K562 (cell line): Measurements from ENCODE around the gene PPT2. TPM values are rescaled to one million over a fixed set of nuclear protein-coding genes. Genes with fewer than 3 reads are reported as not detected.

Experiments used
- ATAC-seq: fragments of 200-7000 bp; cut with Tn5 transposase; 3 replicates; pipeline ENCODE4 v1.9.1; 2020; ENCODE audit warnings: moderate library complexity
- BruUV-seq: library from RNA; stranded (reverse); fragments of 400-500 nt; replicated peaks from 2 replicates; lab custom pipeline; 2021; lab: Mats Ljungman, UMichigan
- CTCF ChIA-PET: fragments of 300-600 bp; formaldehyde crosslinking; extraction: SDS; loops from one replicate; lab custom pipeline; 2021; ENCODE audit warnings: low intra/inter-chr PET ratio; lab: Yijun Ruan, JAX
- POLR2A ChIA-PET: fragments of 300-600, 350-650 bp; sonication (Branson Sonifier 250); formaldehyde crosslinking; extraction: SDS; loops from one replicate; lab custom pipeline; 2021; ENCODE audit warnings: antibody characterized with exemption, inconsistent platforms; lab: Yijun Ruan, JAX
- DNase-seq, 4 experiments: peaks; one replicate each; pipeline versions ENCODE4 v3.0.0 to v3.0.0-alpha.2; 2011 to 2018; ENCODE audit warnings: low spot score in 3 of 4, mixed read lengths in 3 of 4; ENCODE audit errors: extremely low read depth in 1 of 4
- FAIRE-seq: peaks from 2 replicates; lab custom pipeline; 2011; peaks lifted over from hg19 to GRCh38; lab: Jason Lieb, UNC
- H2AFZ ChIP-seq: 2 replicates; pipeline ENCODE4 v1.6.0; 2011; ENCODE audit warnings: low read depth, low read length, control low read depth, inconsistent platforms
- H3K27ac ChIP-seq: fragments of 200-600 bp; 3 replicates; pipeline ENCODE4 v1.8.0; 2011; ENCODE audit warnings: low read depth, mild to moderate bottlenecking, control low read depth, inconsistent platforms, low read length, moderate library complexity, mixed read lengths; ENCODE audit errors: extremely low read depth
- H3K27me3 ChIP-seq, 2 experiments: fragments of 300-600 bp in 1 of 2; 2 replicates in 1 of 2; 3 replicates in 1 of 2; pipeline versions ENCODE4 v1.6.0 to v1.8.0; 2011; ENCODE audit warnings: inconsistent platforms in 2 of 2, low read length in 2 of 2, mild to moderate bottlenecking in 1 of 2, mixed read lengths in 1 of 2, moderate library complexity in 1 of 2; ENCODE audit not compliant: control insufficient read depth in 2 of 2, insufficient read depth in 2 of 2
- H3K36me3 ChIP-seq: fragments of 300-600 bp; 3 replicates; pipeline ENCODE4 v1.8.0; 2011; ENCODE audit warnings: mild to moderate bottlenecking, low read length, inconsistent platforms; ENCODE audit not compliant: control insufficient read depth, insufficient read depth
- H3K4me1 ChIP-seq, 2 experiments: fragments of 200-600 bp in 1 of 2; replicated peaks in 1 of 2; 2 replicates in 1 of 2; 3 replicates in 1 of 2; pipeline versions ENCODE4 v1.5.1 to v1.8.0; 2011; ENCODE audit warnings: inconsistent platforms in 2 of 2, low read length in 2 of 2, mild to moderate bottlenecking in 1 of 2, mixed read lengths in 1 of 2, moderate library complexity in 1 of 2; ENCODE audit not compliant: control insufficient read depth in 2 of 2, insufficient read depth in 2 of 2
- H3K4me2 ChIP-seq: 2 replicates; pipeline ENCODE4 v1.6.1; 2011; ENCODE audit warnings: low read length, control low read depth, inconsistent platforms, mixed read lengths; ENCODE audit not compliant: insufficient read depth
- H3K4me3 ChIP-seq: fragments of 200-600 bp; sonication (generic), shearing (Covaris generic); 2 replicates; pipeline ENCODE4 v1.5.1; 2016; ENCODE audit warnings: control low read depth, inconsistent platforms
- H3K79me2 ChIP-seq: fragments of 200-600 bp; 3 replicates; pipeline ENCODE4 v1.8.0; 2011; ENCODE audit warnings: low read length, inconsistent platforms; ENCODE audit not compliant: control insufficient read depth, insufficient read depth
- H3K9ac ChIP-seq, 2 experiments: 2 replicates each; pipeline versions ENCODE4 v1.6.0 to v1.6.1; 2011; ENCODE audit warnings: low read depth in 2 of 2, low read length in 2 of 2, control low read depth in 1 of 2, inconsistent platforms in 1 of 2, mild to moderate bottlenecking in 1 of 2, mixed read lengths in 1 of 2; ENCODE audit not compliant: insufficient read depth in 1 of 2
- H3K9me1 ChIP-seq: one replicate; pipeline ENCODE4 v1.6.0; 2011; ENCODE audit warnings: inconsistent platforms, mild to moderate bottlenecking, low read length, moderate library complexity; ENCODE audit not compliant: control insufficient read depth, insufficient read depth
- H3K9me3 ChIP-seq: replicated peaks from 2 replicates; pipeline ENCODE4 v1.5.1; 2011; ENCODE audit warnings: low read depth, low read length, inconsistent platforms; ENCODE audit not compliant: control insufficient read depth, insufficient read depth
- H4K20me1 ChIP-seq: replicated peaks from 2 replicates; pipeline ENCODE4 v1.6.1; 2011; ENCODE audit warnings: low read length, inconsistent platforms, mixed read lengths; ENCODE audit not compliant: control insufficient read depth, insufficient read depth
- FOXK1 ChIP-seq: sonication (generic); formaldehyde crosslinking; IDR thresholded peaks from 2 replicates; pipeline ENCODE4 v1.8.0; 2022; ENCODE audit warnings: missing genetic modification reagents, mild to moderate bottlenecking, borderline replicate concordance
- HOXB6 ChIP-seq: fragments of 250-450 bp; sonication (Bioruptor Pico); IDR thresholded peaks from 2 replicates; pipeline ENCODE4 v1.5.1; 2022; ENCODE audit warnings: mild to moderate bottlenecking, borderline replicate concordance
- ZBTB7A ChIP-seq: IDR thresholded peaks from 2 replicates; pipeline ENCODE4 v1.6.1; 2011; ENCODE audit warnings: low read depth, mild to moderate bottlenecking, low read length, moderate library complexity, borderline replicate concordance; ENCODE audit not compliant: control insufficient read depth
- ZC3H4 ChIP-seq: sonication (generic); formaldehyde crosslinking; IDR thresholded peaks from 2 replicates; pipeline ENCODE4 v1.9.0; 2021; ENCODE audit warnings: missing genetic modification reagents, borderline replicate concordance
- ZKSCAN8 ChIP-seq: fragments of 200-800 bp; sonication (Bioruptor generic); IDR thresholded peaks from 2 replicates; pipeline ENCODE4 v1.6.1; 2016; ENCODE audit warnings: missing genetic modification characterization, missing compliant biosample characterization
- ZNF232 ChIP-seq: sonication (generic); formaldehyde crosslinking; IDR thresholded peaks from 2 replicates; pipeline ENCODE4 v1.8.0; 2022; ENCODE audit warnings: mild to moderate bottlenecking, missing genetic modification reagents
- ZNF263 ChIP-seq: sonication (generic); formaldehyde crosslinking; IDR thresholded peaks from 2 replicates; pipeline ENCODE4 v1.8.0; 2022; ENCODE audit warnings: mild to moderate bottlenecking, missing genetic modification reagents, borderline replicate concordance
- WGBS: fragments of 100-300 bp; shearing (Covaris generic); methylation state at CpG from one replicate; pipeline ENCODE4 v1.1.6; 2016; ENCODE audit warnings: low coverage, mixed read lengths; ENCODE audit not compliant: insufficient coverage; ENCODE audit errors: missing lambda C conversion rate; 5-methylcytosine and 5-hydroxymethylcytosine counted together
- in situ Hi-C: fragments of 300-500 bp; cut with MboI; formaldehyde crosslinking; loops from 4 replicates; pipeline ENCODE4 v1.15.0; 2018; ENCODE audit warnings: inconsistent platforms, mixed read lengths
- intact Hi-C: fragments of 100-400 bp; cut with micrococcal nuclease; formaldehyde crosslinking; loops from 2 replicates; pipeline ENCODE4 v1.14.2; 2022
- polyA plus RNA-seq, 8 experiments: library from polyadenylated mRNA; depleted of rRNA in 4 of 8; stranded (reverse) in 5 of 8; unstranded in 3 of 8; fragments of >200 nt; fragmentation: Nextera tagmentation in 2 of 8; fragmentation: Illumina TruSeq in 1 of 8; extraction: Ambion mirVana in 2 of 8; extraction: Trizol in 1 of 8; gene quantifications; 2 replicates each; pipeline versions ENCODE4 v1.2.1 to v1.2.3, GENCODE V29; 2011 to 2014; ENCODE audit warnings: inconsistent platforms in 1 of 8, missing spikeins in 1 of 8
- total RNA-seq, 7 experiments: library from RNA; depleted of rRNA in 6 of 7; stranded (reverse); fragments of >200 nt in 6 of 7; fragmentation: Illumina TruSeq in 2 of 7; extraction: Trizol in 2 of 7; gene quantifications; 2 replicates each; pipeline versions ENCODE4 v1.2.1 to v1.2.3, GENCODE V29; 2011 to 2021; ENCODE audit warnings: low replicate concordance in 1 of 7
- TF ChIP-seq, protein P1 (sequence below): fragments of 450-650 bp; formaldehyde crosslinking; IDR thresholded peaks from 2 replicates; pipeline ENCODE4 v1.4.0; 2020; ENCODE audit warnings: mild to moderate bottlenecking, moderate library complexity

The PPT2 gene
- total and polyA plus RNA-seq, 9 of the 15 experiments (the other 6 are each of a cell fraction or from before 2014, with no cell fraction given) = 27.4 to 98.8 (median 69.9) TPM

DNA sequence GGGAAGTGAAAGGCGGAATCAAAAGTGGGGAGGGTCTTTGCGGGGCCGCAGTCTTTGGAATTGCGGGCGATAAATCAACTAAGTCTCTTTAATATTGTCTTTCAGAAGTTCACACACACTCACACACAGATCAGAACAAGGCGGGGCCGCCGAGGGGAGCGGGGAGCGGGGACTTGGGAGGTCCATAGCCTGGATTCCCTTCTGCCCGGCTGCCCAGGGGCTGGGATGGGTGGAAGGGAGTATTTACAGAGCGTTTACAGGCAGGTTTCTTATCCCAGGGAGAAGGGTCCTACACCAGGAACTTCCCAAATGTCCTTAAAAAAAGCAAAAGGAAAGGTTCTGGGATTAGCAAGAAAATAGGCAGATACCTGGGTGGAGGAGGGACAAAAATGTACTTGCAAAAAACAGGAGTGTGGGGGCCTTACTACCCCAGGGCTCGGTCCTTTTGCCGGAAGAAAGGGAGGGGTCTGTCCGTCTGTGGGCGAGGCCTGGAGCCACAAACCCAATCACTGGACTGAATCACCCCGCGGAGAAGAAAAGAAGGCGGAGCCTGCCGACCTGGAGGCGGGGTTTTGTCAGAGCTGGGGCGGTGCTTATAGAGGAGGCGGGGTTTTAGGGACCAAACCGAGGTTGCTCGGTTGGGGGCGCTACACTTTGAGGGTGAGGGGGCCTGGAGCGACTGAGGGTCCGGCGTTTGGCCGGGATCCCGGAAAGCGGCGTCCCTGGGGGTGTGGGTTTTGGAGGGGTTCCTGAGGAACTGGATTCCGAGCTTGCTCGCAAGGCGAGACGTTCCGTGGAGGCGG lies 5.5 kb upstream of the PPT2 start:
- H3K9me3 ChIP-seq = no peaks in the 10 kb centered on the region
- H3K4me3 ChIP-seq = no peak overlapping the region
- 83% methylated on average over 34 of the region's 39 CpGs for WGBS
- ChIA-PET CTCF (no interaction called here), POLR2A (interaction anchor here (0.6 to 2.0 kb wide), 6 partner anchors 10 to 1586 kb away, joined by 3 to 11 read pairs (median 3); no protein-coding TSS in a partner anchor)
- no peak overlapping the region for H2AFZ ChIP-seq
- in situ Hi-C loops = no loop called here
- no peak overlapping the region for H3K4me2 ChIP-seq
- peak; percentile 21; the same call in 2 of the 3 replicates for ATAC-seq
- FAIRE-seq = peak; percentile 55
- H3K9me1 ChIP-seq = no peaks in the 10 kb centered on the region
- intact Hi-C loops = no loop called here
- TF ChIP-seq ZKSCAN8 (CRISPR knock-in tag) = no peak
- TF ChIP-seq ZC3H4 (CRISPR knock-in tag) = no peak
- TF ChIP-seq, protein P1, sequence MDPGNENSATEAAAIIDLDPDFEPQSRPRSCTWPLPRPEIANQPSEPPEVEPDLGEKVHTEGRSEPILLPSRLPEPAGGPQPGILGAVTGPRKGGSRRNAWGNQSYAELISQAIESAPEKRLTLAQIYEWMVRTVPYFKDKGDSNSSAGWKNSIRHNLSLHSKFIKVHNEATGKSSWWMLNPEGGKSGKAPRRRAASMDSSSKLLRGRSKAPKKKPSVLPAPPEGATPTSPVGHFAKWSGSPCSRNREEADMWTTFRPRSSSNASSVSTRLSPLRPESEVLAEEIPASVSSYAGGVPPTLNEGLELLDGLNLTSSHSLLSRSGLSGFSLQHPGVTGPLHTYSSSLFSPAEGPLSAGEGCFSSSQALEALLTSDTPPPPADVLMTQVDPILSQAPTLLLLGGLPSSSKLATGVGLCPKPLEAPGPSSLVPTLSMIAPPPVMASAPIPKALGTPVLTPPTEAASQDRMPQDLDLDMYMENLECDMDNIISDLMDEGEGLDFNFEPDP = no peak
- TF ChIP-seq ZBTB7A = peak; percentile 68; the same call in 1 of the 2 replicates
- no peak for TF ChIP-seq ZNF263 (CRISPR knock-in tag)
- 0 out of 2 replicates have a peak, but pooled peaks have one; percentile 28 for TF ChIP-seq FOXK1 (CRISPR knock-in tag)
- no peak for TF ChIP-seq HOXB6 (CRISPR knock-in tag)
- no peak for TF ChIP-seq ZNF232
- peaks cover 14% of the 10 kb centered on the region; the same call in 2 of the 3 replicates for H3K79me2 ChIP-seq
- peak in 3 of 4 experiments; percentile 47 to 61 (median 53) for DNase-seq
- H3K36me3 ChIP-seq = no peaks in the 10 kb centered on the region
- no peaks in the 10 kb centered on the region for H3K27me3 ChIP-seq
- no peak overlapping the region for H3K27ac ChIP-seq
- no TSS peak for BruUV-seq
- H3K4me1 ChIP-seq = peaks cover 23 to 39% of the 10 kb centered on the region in 2 experiments
- H4K20me1 ChIP-seq = no peaks in the 10 kb centered on the region
- H3K9ac ChIP-seq = no peak overlapping the region
